CD14-positive monocyte (primary cell): ENCODE data around the gene BEX3. TPM values are rescaled to one million over a fixed set of nuclear protein-coding genes. Genes with fewer than 3 reads are reported as not detected.

Experiments
- DNase-seq, 3 donors: peaks; one replicate each; pipeline ENCODE4 v3.0.0-alpha.2; 2011 to 2022
- H2AFZ ChIP-seq: 2 replicates; pipeline ENCODE4 v1.6.0; 2012; ENCODE audit warnings: mild to moderate bottlenecking, low read depth, low read length, inconsistent platforms; ENCODE audit not compliant: insufficient read depth, poor library complexity, severe bottlenecking
- H3K27ac ChIP-seq, 2 donors: 1 replicate in 1 of 2; 2 replicates in 1 of 2; pipeline ENCODE4 v1.5.1; 2012 to 2013; ENCODE audit warnings: low read length in 2 of 2, control low read depth in 1 of 2, inconsistent platforms in 1 of 2, low read depth in 1 of 2, mild to moderate bottlenecking in 1 of 2
- H3K27me3 ChIP-seq, 2 donors: one replicate each; pipeline versions ENCODE4 v1.6.0 to v1.6.1; 2011 to 2013; ENCODE audit warnings: low read length in 2 of 2; ENCODE audit not compliant: control insufficient read depth in 2 of 2, insufficient read depth in 2 of 2
- H3K36me3 ChIP-seq, 2 donors: replicated peaks in 1 of 2; 1 replicate in 1 of 2; 2 replicates in 1 of 2; pipeline versions ENCODE4 v1.5.1 to v1.6.1; 2012 to 2013; ENCODE audit warnings: low read length in 2 of 2, control low read depth in 1 of 2, inconsistent platforms in 1 of 2, mild to moderate bottlenecking in 1 of 2; ENCODE audit not compliant: insufficient read depth in 2 of 2, control insufficient read depth in 1 of 2
- H3K4me1 ChIP-seq, 2 donors: 1 replicate in 1 of 2; 2 replicates in 1 of 2; pipeline versions ENCODE4 v1.5.1 to v1.6.1; 2012 to 2013; ENCODE audit warnings: low read length in 2 of 2, control low read depth in 1 of 2, inconsistent platforms in 1 of 2, mild to moderate bottlenecking in 1 of 2, moderate library complexity in 1 of 2; ENCODE audit not compliant: insufficient read depth in 2 of 2, control insufficient read depth in 1 of 2
- H3K4me2 ChIP-seq: replicated peaks from 2 replicates; pipeline ENCODE3; 2012; ENCODE audit warnings: low read length, moderate library complexity, mild to moderate bottlenecking; ENCODE audit not compliant: poor library complexity, severe bottlenecking; ENCODE audit errors: extremely low read depth
- H3K4me3 ChIP-seq, 3 experiments: fragments of 200-600 bp in 1 of 3; sonication (generic) in 1 of 3; replicated peaks in 1 of 3; 1 replicate in 2 of 3; 2 replicates in 1 of 3; pipeline ENCODE4 v1.5.1; 2011 to 2013; ENCODE audit warnings: low read length in 3 of 3, mild to moderate bottlenecking in 3 of 3, control low read depth in 2 of 3, low read depth in 2 of 3, inconsistent platforms in 1 of 3, moderate library complexity in 1 of 3
- H3K79me2 ChIP-seq: 2 replicates; pipeline ENCODE4 v1.6.0; 2012; ENCODE audit warnings: mild to moderate bottlenecking, control low read depth, inconsistent platforms, low read length, moderate library complexity; ENCODE audit not compliant: insufficient read depth
- H3K9ac ChIP-seq: 2 replicates; pipeline ENCODE4 v1.6.0; 2017; ENCODE audit warnings: low read length, mild to moderate bottlenecking; ENCODE audit not compliant: insufficient read depth, poor library complexity, severe bottlenecking
- H3K9me3 ChIP-seq, 2 donors: replicated peaks in 1 of 2; 1 replicate in 1 of 2; 2 replicates in 1 of 2; pipeline versions ENCODE4 v1.5.1 to v1.6.1; 2012 to 2013; ENCODE audit warnings: low read length in 2 of 2, control low read depth in 1 of 2; ENCODE audit not compliant: control insufficient read depth in 1 of 2, insufficient read depth in 1 of 2
- H4K20me1 ChIP-seq: 2 replicates; pipeline ENCODE4 v1.6.0; 2012; ENCODE audit warnings: mild to moderate bottlenecking, low read length, control low read depth, moderate library complexity; ENCODE audit not compliant: insufficient read depth
- H3K27ac Mint-ChIP-seq, 7 donors: one replicate each; pipeline ENCODE4 v1.8.0; 2020; ENCODE audit warnings: mild to moderate bottlenecking in 7 of 7, mixed read lengths in 7 of 7, moderate library complexity in 6 of 7, inconsistent platforms in 2 of 7
- H3K27me3 Mint-ChIP-seq, 3 donors: one replicate each; pipeline ENCODE4 v1.8.0; 2021 to 2022; ENCODE audit warnings: low read depth in 3 of 3, mild to moderate bottlenecking in 3 of 3, mixed read lengths in 3 of 3, moderate library complexity in 3 of 3, inconsistent platforms in 1 of 3
- H3K36me3 Mint-ChIP-seq, 2 donors: one replicate each; pipeline ENCODE4 v1.8.0; 2020; ENCODE audit warnings: mixed read lengths in 2 of 2, inconsistent platforms in 1 of 2, mild to moderate bottlenecking in 1 of 2
- H3K4me1 Mint-ChIP-seq: one replicate; pipeline ENCODE4 v1.8.0; 2020; ENCODE audit warnings: mild to moderate bottlenecking, mixed read lengths
- H3K4me3 Mint-ChIP-seq, 2 donors: one replicate each; pipeline ENCODE4 v1.8.0; 2020; ENCODE audit warnings: mild to moderate bottlenecking in 2 of 2, mixed read lengths in 2 of 2, moderate library complexity in 1 of 2
- H3K9me3 Mint-ChIP-seq, 7 donors: one replicate each; pipeline ENCODE4 v1.8.0; 2020 to 2022; ENCODE audit warnings: mixed read lengths in 7 of 7, mild to moderate bottlenecking in 6 of 7, moderate library complexity in 6 of 7, inconsistent platforms in 2 of 7
- CTCF ChIP-seq: fragments of 200-600 bp; IDR thresholded peaks from one replicate; pipeline ENCODE4 v1.8.0; 2022; ENCODE audit warnings: antibody characterized with exemption, mild to moderate bottlenecking
- WGBS: methylation state at CpG from one replicate; pipeline ENCODE4 v1.1.5; 2013; ENCODE audit warnings: missing lambda C conversion rate; ENCODE audit not compliant: insufficient coverage; 5-methylcytosine and 5-hydroxymethylcytosine counted together
- intact Hi-C, 2 donors: fragments of 100-400 bp; cut with micrococcal nuclease; formaldehyde crosslinking; loops; one replicate each; pipeline versions ENCODE4 v1.15.0 to v1.15.1; 2023
- polyA plus RNA-seq, 3 donors: library from polyadenylated mRNA; depleted of rRNA in 1 of 3; unstranded in 2 of 3; stranded (reverse) in 1 of 3; fragments of 300-500 nt in 2 of 3; fragments of >200 nt in 1 of 3; fragmentation: Illumina TruSeq in 2 of 3; gene quantifications; 1 replicate in 2 of 3; 2 replicates in 1 of 3; pipeline ENCODE4 v1.2.3, GENCODE V29; 2012 to 2021

Gene BEX3
- polyA plus RNA-seq, 3 donors: 0.49 to 2.7 (median 2.0) TPM

DNA sequence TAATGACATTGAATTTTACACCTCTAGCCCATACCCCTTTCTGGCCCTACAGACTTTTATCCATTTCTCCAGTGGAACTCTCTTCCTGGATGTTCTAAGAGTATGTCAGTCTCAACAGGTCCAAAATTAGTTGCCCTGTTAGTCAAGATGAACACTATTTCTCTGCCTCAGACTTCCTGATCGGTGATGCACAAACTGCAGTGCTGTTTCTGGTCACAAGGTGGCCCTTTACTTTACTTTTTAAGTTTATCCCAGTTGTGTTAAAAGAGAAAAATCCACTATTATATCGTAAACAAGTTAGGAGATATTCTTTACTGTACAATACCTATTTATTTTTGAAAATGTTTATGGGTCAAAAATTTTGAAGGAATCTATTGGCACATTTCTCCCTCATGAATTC, 33.2 kb upstream of the BEX3 start:
- Histone ChIP-seq H3K9ac (no peak overlapping the region), H3K36me3 (no peaks in the 10 kb centered on the region), H3K4me2 (no peak overlapping the region), H2AFZ (no peak overlapping the region), H3K79me2 (no peaks in the 10 kb centered on the region), H4K20me1 (no peaks in the 10 kb centered on the region), H3K4me1 (no peaks in the 10 kb centered on the region), H3K27me3 (peaks cover 0 to 6% of the 10 kb centered on the region in 2 donors), H3K4me3 (no peak overlapping the region), H3K9me3 (no peaks in the 10 kb centered on the region), H3K27ac (no peak overlapping the region)
- H3K27ac Mint-ChIP-seq: no peak overlapping the region
- DNase-seq: peak in 2 of 3 donors; percentile 1 to 9
- no peaks in the 10 kb centered on the region for H3K4me1 Mint-ChIP-seq
- no peak overlapping the region for H3K4me3 Mint-ChIP-seq
- WGBS: no CpG with 5 or more reads among the region's 2 CpGs
- intact Hi-C loops: loop anchor here (10.0 kb wide), 2 partner anchors 102 to 122 kb away; no protein-coding TSS in a partner anchor
- peak; percentile 63 for TF ChIP-seq CTCF
- H3K27me3 Mint-ChIP-seq: peaks cover 0 to 5% (median 0%) of the 10 kb centered on the region in 3 donors
- no peaks in the 10 kb centered on the region for H3K36me3 Mint-ChIP-seq
- H3K9me3 Mint-ChIP-seq: no peaks in the 10 kb centered on the region

DNA sequence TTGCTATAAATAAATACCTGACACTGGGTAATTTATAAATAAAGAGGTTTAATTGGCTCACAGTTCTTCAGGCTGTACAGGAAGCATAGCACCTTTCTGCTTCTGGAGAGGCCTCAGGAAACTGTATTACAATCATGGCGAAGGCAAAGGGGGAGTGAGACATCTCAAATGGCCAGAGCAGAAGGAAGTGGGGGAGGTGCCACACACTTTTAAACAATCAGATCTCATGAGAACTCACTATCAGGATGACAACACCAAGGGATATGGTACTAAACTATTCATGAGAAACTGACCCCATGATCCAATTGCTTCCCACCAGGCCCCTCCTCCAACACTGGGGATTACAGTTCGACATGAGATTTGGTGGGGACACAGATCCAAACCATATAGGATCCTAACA, 31.7 kb upstream of the BEX3 start:
- no peak overlapping the region for H3K4me3 ChIP-seq
- no peaks in the 10 kb centered on the region for H3K79me2 ChIP-seq
- no peak overlapping the region for H3K27ac ChIP-seq
- H3K27ac Mint-ChIP-seq: no peak overlapping the region
- H3K9ac ChIP-seq: no peak overlapping the region
- H3K4me1 ChIP-seq: no peaks in the 10 kb centered on the region
- intact Hi-C loops: loop anchor here (10.0 kb wide), 2 partner anchors 100 to 120 kb away; no protein-coding TSS in a partner anchor
- H3K9me3 ChIP-seq: no peaks in the 10 kb centered on the region
- no peak overlapping the region for H2AFZ ChIP-seq
- DNase-seq: no peak
- peaks cover 0 to 7% (median 0%) of the 10 kb centered on the region in 3 donors for H3K27me3 Mint-ChIP-seq
- H3K27me3 ChIP-seq: peaks cover 0 to 6% of the 10 kb centered on the region in 2 donors
- H3K36me3 Mint-ChIP-seq: no peaks in the 10 kb centered on the region
- H3K4me1 Mint-ChIP-seq: no peaks in the 10 kb centered on the region
- TF ChIP-seq CTCF: no peak
- no peak overlapping the region for H3K4me2 ChIP-seq
- no peaks in the 10 kb centered on the region for H3K36me3 ChIP-seq
- no peaks in the 10 kb centered on the region for H4K20me1 ChIP-seq
- H3K4me3 Mint-ChIP-seq: no peak overlapping the region
- no peaks in the 10 kb centered on the region for H3K9me3 Mint-ChIP-seq
- WGBS: no CpG with 5 or more reads among the region's 2 CpGs
